HPDE6-E6E7 (cell line): ENCODE results near the gene PMVK.

ENCODE experiments used
- DNase-seq: peaks from one replicate; pipeline ENCODE4 v3.0.0; 2011; ENCODE audit warnings: missing footprints; ENCODE audit errors: extremely low spot score

Gene PMVK

GRCh38 chr1:154878371-154879037 is 58.0 kb downstream of the PMVK start:
- DNase-seq, result peak; percentile 63

DNA sequence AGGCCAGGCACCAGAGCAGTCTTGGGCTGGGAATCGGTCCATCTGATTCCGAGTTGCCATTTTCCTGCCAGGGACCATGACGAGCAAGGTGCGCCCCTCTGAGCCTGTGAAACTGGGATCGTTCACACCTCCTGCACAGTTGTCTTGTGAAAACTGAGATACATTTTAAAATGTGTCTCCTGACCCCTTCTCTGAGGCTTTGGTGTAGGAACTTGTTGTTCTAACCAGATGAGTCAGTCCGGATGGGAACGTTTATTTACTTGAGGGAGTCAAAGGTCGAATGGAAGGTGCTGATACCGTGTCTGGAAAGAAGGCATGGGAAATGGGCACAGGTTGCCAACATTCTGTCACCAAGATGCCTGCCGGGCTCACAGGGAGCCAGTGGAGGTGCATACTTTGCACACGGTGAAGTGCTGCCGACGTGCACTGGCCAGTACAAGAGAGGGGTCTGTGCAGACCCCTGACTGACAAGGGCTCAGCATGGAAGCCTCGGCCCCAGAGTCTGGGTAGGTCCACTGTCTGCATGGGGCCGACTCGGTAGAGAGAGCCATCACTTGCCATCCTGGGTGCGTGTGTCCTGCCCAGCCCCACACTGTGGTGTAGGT is 59.0 kb downstream of the PMVK start:
- DNase-seq, result no peak

DNA sequence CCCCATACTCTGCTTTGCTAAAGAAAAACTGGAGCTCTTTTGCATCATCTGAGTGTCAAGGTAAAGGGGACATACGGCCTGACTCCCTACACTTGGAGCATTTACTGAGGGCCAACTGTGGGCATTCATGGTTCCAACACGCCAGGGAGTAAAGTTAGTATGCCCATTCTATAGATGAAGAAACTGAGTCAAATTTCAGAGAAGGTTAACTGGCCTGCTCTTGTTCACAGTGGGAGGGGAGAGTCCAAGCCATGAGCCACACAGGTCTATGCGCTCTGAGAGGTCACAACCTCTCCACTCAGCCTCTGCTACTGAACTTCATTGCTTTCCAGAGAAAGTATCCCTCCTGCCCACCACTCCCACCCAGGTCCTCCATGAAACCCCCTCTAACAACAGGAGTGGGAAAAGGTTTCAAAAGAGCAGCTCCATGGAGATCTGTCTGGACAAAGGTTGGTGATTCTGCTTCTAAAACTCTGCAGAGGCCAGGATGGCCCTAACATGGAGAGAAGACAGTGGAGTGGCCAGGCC is 59.6 kb downstream of the PMVK start:
- no peak for DNase-seq
